HG02884 (cell line): Measurements from ENCODE around the gene KIFBP.
"Not testable (repeated sequence)": the region's sequence is repeated elsewhere in the genome, so short reads cannot be mapped to it uniquely, and the experiment has no call there.

Source experiments
- ATAC-seq: cut with Tn5 transposase; IDR thresholded peaks from one replicate; pipeline ENCODE4 v1.9.1; 2021; ENCODE audit warnings: mild to moderate bottlenecking, moderate library complexity; ENCODE audit not compliant: unreplicated experiment

Gene KIFBP

GRCh38 chr10:68992636-68993440, 4.2 kb downstream of the KIFBP start:
- no peak for ATAC-seq

- no peak for ATAC-seq
Measured at GRCh38 chr10:68997211-68997610, 8.6 kb downstream of the KIFBP start.

- ATAC-seq: no peak
Measured at GRCh38 chr10:69004821-69005220, 16.2 kb downstream of the KIFBP start.

GRCh38 chr10:69005704-69006485, 17.3 kb downstream of the KIFBP start:
- no peak for ATAC-seq

- ATAC-seq: no peak
Measured at GRCh38 chr10:69007260-69007659, 18.7 kb downstream of the KIFBP start.

- no peak for ATAC-seq
Measured at GRCh38 chr10:69009360-69009759, 20.8 kb downstream of the KIFBP start.

GRCh38 chr10:69010151-69010640, 21.6 kb downstream of the KIFBP start:
- no peak for ATAC-seq

- not testable (repeated sequence) for ATAC-seq
Measured at GRCh38 chr10:69012778-69013177, 24.2 kb downstream of the KIFBP start.

GRCh38 chr10:69014171-69014570, 25.6 kb downstream of the KIFBP start:
- ATAC-seq: no peak

GRCh38 chr10:69018613-69019012, 30.0 kb downstream of the KIFBP start:
- ATAC-seq: no peak

- ATAC-seq: no peak
Measured at GRCh38 chr10:69022611-69023010, 34.0 kb downstream of the KIFBP start.

- no peak for ATAC-seq
Measured at GRCh38 chr10:69025370-69025896, 36.8 kb downstream of the KIFBP start.

- no peak for ATAC-seq
Measured at GRCh38 chr10:69033256-69033655, 44.7 kb downstream of the KIFBP start.

- no peak for ATAC-seq
Measured at GRCh38 chr10:69037489-69037888, 48.9 kb downstream of the KIFBP start.

- ATAC-seq: not testable (repeated sequence)
Measured at GRCh38 chr10:69040904-69041303, 52.3 kb downstream of the KIFBP start.

GRCh38 chr10:69042417-69042816, 53.8 kb downstream of the KIFBP start:
- no peak for ATAC-seq

GRCh38 chr10:69042838-69043237, 54.2 kb downstream of the KIFBP start:
- no peak for ATAC-seq

GRCh38 chr10:69043931-69044531, 55.4 kb downstream of the KIFBP start:
- ATAC-seq: no peak

- ATAC-seq: no peak
Measured at GRCh38 chr10:69044546-69044945, 55.9 kb downstream of the KIFBP start.

GRCh38 chr10:69045441-69046300, 57.1 kb downstream of the KIFBP start:
- peak; percentile 79 for ATAC-seq
